ENCODE data around the gene HORMAD2. TPM values are rescaled to one million over a fixed set of nuclear protein-coding genes. Genes with fewer than 3 reads are reported as not detected.
A peak's percentile ranks its signal among the peaks of the same experiment; 100 is the strongest.

The HORMAD2 gene
- total RNA-seq, 1 donor from 2014 or later: not detected

- Mint-ChIP-seq H3K36me3 (ENCODE audit: low read depth, unreplicated experiment) (peaks cover 5% of the 10 kb centered on the region), H3K4me3 (ENCODE audit: unreplicated experiment) (no peak overlapping the region), H3K27me3 (ENCODE audit: low read depth, unreplicated experiment) (no peaks in the 10 kb centered on the region), H3K4me1 (ENCODE audit: low read depth, unreplicated experiment) (peaks cover 24% of the 10 kb centered on the region), H3K27ac (ENCODE audit: unreplicated experiment) (no peak overlapping the region), H3K9me3 (ENCODE audit: unreplicated experiment) (no peaks in the 10 kb centered on the region)
- H3K27ac ChIP-seq (ENCODE audit: low read depth, low read length): peak overlapping the region; percentile 46
- H3K27me3 ChIP-seq (ENCODE audit: insufficient read depth, low read length): no peaks in the 10 kb centered on the region
- TF ChIP-seq EZH2 (IDR thresholded peaks at IDR 0.05; ENCODE audit: insufficient read depth, low read length) (no peak), CTCF (IDR thresholded peaks at IDR 0.05; ENCODE audit: insufficient read depth, low read depth, low read length) (no peak)
- no peaks in the 10 kb centered on the region for H4K20me1 ChIP-seq (ENCODE audit: insufficient read depth, low read length)
- H2AFZ ChIP-seq (ENCODE audit: low read depth, low read length): no peak overlapping the region
- peak overlapping the region; percentile 57 for H3K4me2 ChIP-seq (ENCODE audit: low read length)
- H3K9ac ChIP-seq (ENCODE audit: low read length): no peak overlapping the region
- H3K36me3 ChIP-seq (ENCODE audit: insufficient read depth, low read length): no peaks in the 10 kb centered on the region
- no peak overlapping the region for H3K4me3 ChIP-seq (ENCODE audit: insufficient read depth, low read depth, low read length)
- FAIRE-seq: peak; percentile 20
- H3K79me2 ChIP-seq (ENCODE audit: insufficient read depth, low read length): no peaks in the 10 kb centered on the region
- DNase-seq (ENCODE audit: low read depth): peak; percentile 72
- H3K9me3 ChIP-seq (ENCODE audit: insufficient read depth, low read depth, low read length): no peaks in the 10 kb centered on the region
- peaks cover 13% of the 10 kb centered on the region for H3K4me1 ChIP-seq (ENCODE audit: insufficient read depth, low read length)
These were observed 42.0 kb upstream of the HORMAD2 start for GRCh38 chr22:30038219-30038618.

- Mint-ChIP-seq H3K36me3 (ENCODE audit: low read depth, unreplicated experiment) (peaks cover 5% of the 10 kb centered on the region), H3K27me3 (ENCODE audit: low read depth, unreplicated experiment) (no peaks in the 10 kb centered on the region), H3K4me1 (ENCODE audit: low read depth, unreplicated experiment) (peaks cover 35% of the 10 kb centered on the region), H3K9me3 (ENCODE audit: unreplicated experiment) (no peaks in the 10 kb centered on the region), H3K4me3 (ENCODE audit: unreplicated experiment) (no peak overlapping the region), H3K27ac (ENCODE audit: unreplicated experiment) (no peak overlapping the region)
- Histone ChIP-seq H3K4me2 (ENCODE audit: low read length) (no peak overlapping the region), H4K20me1 (ENCODE audit: insufficient read depth, low read length) (no peaks in the 10 kb centered on the region), H3K4me3 (ENCODE audit: insufficient read depth, low read depth, low read length) (no peak overlapping the region), H3K27ac (ENCODE audit: low read depth, low read length) (no peak overlapping the region), H2AFZ (ENCODE audit: low read depth, low read length) (no peak overlapping the region), H3K9ac (ENCODE audit: low read length) (no peak overlapping the region), H3K9me3 (ENCODE audit: insufficient read depth, low read depth, low read length) (no peaks in the 10 kb centered on the region), H3K79me2 (ENCODE audit: insufficient read depth, low read length) (no peaks in the 10 kb centered on the region), H3K36me3 (ENCODE audit: insufficient read depth, low read length) (no peaks in the 10 kb centered on the region), H3K27me3 (ENCODE audit: insufficient read depth, low read length) (no peaks in the 10 kb centered on the region), H3K4me1 (ENCODE audit: insufficient read depth, low read length) (peaks cover 28% of the 10 kb centered on the region)
- TF ChIP-seq EZH2 (IDR thresholded peaks at IDR 0.05; ENCODE audit: insufficient read depth, low read length): no peak
- no peak for TF ChIP-seq CTCF (IDR thresholded peaks at IDR 0.05; ENCODE audit: insufficient read depth, low read depth, low read length)
- FAIRE-seq (no peak), DNase-seq (ENCODE audit: low read depth) (no peak)
These were observed 39.6 kb upstream of the HORMAD2 start for GRCh38 chr22:30040499-30041260.

- Histone ChIP-seq H3K27me3 (ENCODE audit: insufficient read depth, low read length) (no peaks in the 10 kb centered on the region), H3K9me3 (ENCODE audit: insufficient read depth, low read depth, low read length) (no peaks in the 10 kb centered on the region), H3K79me2 (ENCODE audit: insufficient read depth, low read length) (no peaks in the 10 kb centered on the region), H3K36me3 (ENCODE audit: insufficient read depth, low read length) (no peaks in the 10 kb centered on the region), H3K9ac (ENCODE audit: low read length) (no peak overlapping the region), H3K4me1 (ENCODE audit: insufficient read depth, low read length) (peaks cover 27% of the 10 kb centered on the region), H4K20me1 (ENCODE audit: insufficient read depth, low read length) (no peaks in the 10 kb centered on the region), H2AFZ (ENCODE audit: low read depth, low read length) (no peak overlapping the region), H3K27ac (ENCODE audit: low read depth, low read length) (no peak overlapping the region), H3K4me2 (ENCODE audit: low read length) (no peak overlapping the region), H3K4me3 (ENCODE audit: insufficient read depth, low read depth, low read length) (no peak overlapping the region)
- Mint-ChIP-seq H3K9me3 (ENCODE audit: unreplicated experiment) (no peaks in the 10 kb centered on the region), H3K27ac (ENCODE audit: unreplicated experiment) (no peak overlapping the region), H3K36me3 (ENCODE audit: low read depth, unreplicated experiment) (peaks cover 3% of the 10 kb centered on the region), H3K27me3 (ENCODE audit: low read depth, unreplicated experiment) (no peaks in the 10 kb centered on the region), H3K4me1 (ENCODE audit: low read depth, unreplicated experiment) (peaks cover 27% of the 10 kb centered on the region), H3K4me3 (ENCODE audit: unreplicated experiment) (no peak overlapping the region)
- DNase-seq (ENCODE audit: low read depth): no peak
- no peak for FAIRE-seq
- no peak for TF ChIP-seq EZH2 (IDR thresholded peaks at IDR 0.05; ENCODE audit: insufficient read depth, low read length)
- no peak for TF ChIP-seq CTCF (IDR thresholded peaks at IDR 0.05; ENCODE audit: insufficient read depth, low read depth, low read length)
These were observed 38.8 kb upstream of the HORMAD2 start for GRCh38 chr22:30041475-30041874.
